OCI-M2 (cell line): ENCODE measurements around the gene HTD2.
"Not testable (repeated sequence)": the region's sequence is repeated elsewhere in the genome, so short reads cannot be mapped to it uniquely, and the experiment has no call there.

Experiments used
- DNase-seq: peaks from one replicate; lab custom pipeline; 2025; ENCODE audit not compliant: unreplicated experiment; lab: John Stamatoyannopoulos, UW

HTD2 gene

GRCh38 chr3:58305882-58306711, at the start of gene HTD2, which contains the start of gene RPP14:
HTD2 (plus strand) TSS chr3:58306520; CDS start chr3:58317614, 11,094 bp downstream.
RPP14 (plus strand) TSS chr3:58306245; CDS start chr3:58310330, 4,085 bp downstream.
- DNase-seq, result peak; percentile 45

GRCh38 chr3:58258392-58259055, 47.8 kb upstream of the HTD2 start:
- DNase-seq, result no peak

DNA sequence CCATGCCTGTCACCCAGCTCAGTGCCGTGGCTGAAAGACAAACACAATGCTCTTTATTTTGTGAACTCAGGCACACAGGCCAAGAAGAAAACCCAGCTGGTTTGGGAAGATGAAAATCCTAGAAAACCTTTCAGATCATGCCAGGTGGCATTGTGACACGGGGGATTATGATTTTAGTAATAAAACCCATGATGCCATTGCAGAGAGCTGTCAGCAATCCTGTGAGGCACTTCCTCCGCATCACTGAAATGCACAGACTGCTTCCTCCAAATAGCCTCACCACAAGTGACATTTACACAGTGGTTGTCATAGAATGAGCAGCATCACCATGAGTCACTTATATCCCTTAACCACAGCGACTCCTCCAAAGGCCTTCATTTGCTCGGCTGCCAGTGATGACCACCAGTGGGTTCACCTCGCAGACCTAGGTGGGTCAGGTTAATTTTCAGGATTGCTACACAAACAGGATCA, 46.0 kb upstream of the HTD2 start:
- DNase-seq, result no peak

GRCh38 chr3:58260733-58261132, 45.6 kb upstream of the HTD2 start:
- DNase-seq, result no peak

- no peak for DNase-seq
These were observed 44.2 kb upstream of the HTD2 start for GRCh38 chr3:58261954-58262666.

GRCh38 chr3:58266577-58266976, 39.7 kb upstream of the HTD2 start:
- DNase-seq, result no peak

DNA sequence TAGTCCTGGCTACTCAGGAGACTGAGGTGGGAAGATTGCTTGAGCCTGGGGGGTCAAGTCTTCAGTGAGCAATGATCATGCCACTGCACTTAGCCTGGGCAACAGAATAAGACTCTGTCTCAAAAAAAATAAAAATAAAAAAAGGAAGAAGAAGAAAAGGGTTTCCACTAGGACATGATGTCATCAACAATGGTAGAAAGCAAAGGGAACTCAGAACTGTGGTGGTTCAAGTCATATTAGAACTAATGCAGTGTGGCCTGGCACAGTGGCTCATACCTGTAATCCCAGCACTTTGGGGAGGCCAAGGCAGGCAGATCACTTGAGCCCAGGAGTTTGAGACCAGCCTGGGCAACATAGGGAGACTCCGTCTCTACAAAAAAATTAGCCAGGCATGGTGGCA, 38.8 kb upstream of the HTD2 start:
- DNase-seq, result not testable (repeated sequence)

GRCh38 chr3:58269356-58269755, 37.0 kb upstream of the HTD2 start:
- DNase-seq, result no peak

DNA sequence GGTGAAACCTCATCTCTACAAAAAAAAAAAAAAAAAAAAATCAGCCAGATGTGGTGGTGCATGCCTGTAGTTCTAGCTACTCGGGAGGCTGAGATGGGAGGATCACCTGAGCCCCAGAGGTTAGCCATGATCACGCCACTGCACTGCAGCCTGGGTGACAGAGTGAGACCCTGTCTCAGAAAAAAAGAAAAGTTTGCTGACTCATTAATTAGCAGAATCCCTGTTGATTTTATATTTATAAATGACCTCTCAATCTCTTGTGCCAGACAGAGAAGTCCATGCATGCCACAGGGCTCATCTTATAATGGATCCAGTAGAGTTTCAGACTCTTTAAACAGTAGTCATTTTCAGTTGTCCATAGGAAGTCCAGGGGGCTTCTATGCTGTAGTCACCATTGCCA, 35.8 kb upstream of the HTD2 start:
- no peak for DNase-seq

GRCh38 chr3:58271901-58272501, 34.3 kb upstream of the HTD2 start:
- no peak for DNase-seq

DNA sequence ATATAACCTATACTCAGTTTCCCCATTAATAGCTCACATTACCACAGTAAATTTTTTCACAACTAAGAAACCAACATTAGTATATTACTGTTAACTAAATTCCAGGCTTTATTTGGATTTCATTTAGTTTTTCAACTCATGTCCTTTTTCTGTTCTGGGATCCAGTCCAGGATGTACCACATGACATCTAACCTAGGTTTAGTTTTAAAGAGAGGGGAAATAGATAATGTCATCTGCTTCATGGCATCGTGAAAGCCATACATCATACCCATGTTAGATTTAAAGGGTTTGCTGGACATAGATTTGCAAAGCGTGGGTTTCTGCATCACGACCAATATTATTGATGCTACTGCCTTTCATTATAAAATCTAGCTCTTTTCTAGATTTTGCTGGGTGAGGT, 33.4 kb upstream of the HTD2 start:
- DNase-seq, result no peak

DNA sequence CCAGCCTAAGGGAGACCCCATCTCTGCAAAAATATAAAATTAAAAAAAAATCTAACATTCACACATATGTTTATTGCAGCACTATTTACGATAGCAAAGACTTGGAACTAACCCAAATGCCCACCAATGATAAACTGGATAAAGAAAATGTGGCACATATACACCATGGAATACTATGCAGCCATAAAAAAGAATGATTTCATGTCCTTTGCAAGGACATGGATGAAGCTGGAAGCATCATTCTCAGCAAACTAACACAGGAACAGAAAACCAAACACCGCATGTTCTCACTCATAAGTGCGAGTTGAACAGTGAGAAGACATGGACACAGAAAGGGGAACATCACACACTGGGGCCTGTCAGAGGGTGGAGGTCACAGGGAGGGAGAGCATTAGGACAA, 33.0 kb upstream of the HTD2 start:
- DNase-seq, result not testable (repeated sequence)

GRCh38 chr3:58274027-58274614, 32.2 kb upstream of the HTD2 start:
- no peak for DNase-seq

- DNase-seq, result no peak
These were observed 25.3 kb upstream of the HTD2 start for GRCh38 chr3:58281069-58281468.

DNA sequence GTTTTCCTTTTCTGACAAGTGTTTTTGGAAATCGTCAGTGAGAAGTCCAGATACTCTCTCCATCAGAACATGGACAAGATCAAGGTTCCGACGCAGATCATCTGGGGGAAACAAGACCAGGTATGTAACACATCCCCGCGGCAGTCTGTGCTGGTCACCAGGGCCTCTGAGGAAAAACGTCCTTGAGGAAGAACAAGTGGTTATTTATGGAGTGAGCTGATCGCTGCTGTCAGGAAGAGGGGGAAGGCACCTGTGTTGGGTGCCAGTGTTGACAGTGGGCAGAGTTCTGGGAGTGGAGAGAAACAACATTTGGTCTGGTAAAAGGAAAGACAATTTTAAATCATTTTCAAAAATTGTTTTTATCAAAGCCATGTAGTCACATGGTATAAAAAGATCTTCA, 21.0 kb upstream of the HTD2 start:
- DNase-seq, result no peak

- DNase-seq, result no peak
These were observed 19.0 kb upstream of the HTD2 start for GRCh38 chr3:58287354-58287753.

DNA sequence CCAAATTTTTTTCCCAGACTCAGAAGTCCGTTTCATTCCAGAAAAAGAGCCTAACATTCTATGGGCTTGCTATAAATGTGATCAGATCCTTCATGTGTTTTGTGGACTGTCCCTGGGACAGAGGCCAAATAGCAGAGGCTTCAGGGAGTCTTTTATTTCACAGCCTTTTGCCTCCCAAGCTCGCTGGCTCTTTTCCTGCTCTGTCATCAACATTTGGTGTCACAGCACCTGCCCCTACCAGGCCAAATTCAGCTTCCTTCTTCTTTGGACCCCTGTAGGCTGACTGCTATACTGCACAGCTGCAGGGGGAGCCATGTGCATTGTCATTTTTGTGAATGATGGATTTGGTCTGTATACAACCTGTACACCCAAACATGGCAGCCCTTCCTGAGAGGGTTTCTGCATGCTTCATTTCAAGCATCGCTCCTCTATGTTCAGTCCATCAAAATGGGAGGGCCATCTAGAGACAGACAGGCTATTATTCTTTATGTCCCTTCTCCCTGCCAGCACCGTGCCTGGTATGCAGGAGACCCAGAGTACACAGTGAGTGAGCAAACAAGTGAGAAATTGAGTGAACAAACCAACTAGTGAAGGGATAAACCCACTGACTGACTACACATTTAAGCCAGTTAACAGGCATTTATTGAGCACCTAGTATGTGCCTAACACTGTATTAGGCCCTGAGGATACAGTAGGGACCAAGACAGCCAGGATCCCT, 18.1 kb upstream of the HTD2 start:
- no peak for DNase-seq

GRCh38 chr3:58288964-58289613, 17.2 kb upstream of the HTD2 start:
- not testable (repeated sequence) for DNase-seq

DNA sequence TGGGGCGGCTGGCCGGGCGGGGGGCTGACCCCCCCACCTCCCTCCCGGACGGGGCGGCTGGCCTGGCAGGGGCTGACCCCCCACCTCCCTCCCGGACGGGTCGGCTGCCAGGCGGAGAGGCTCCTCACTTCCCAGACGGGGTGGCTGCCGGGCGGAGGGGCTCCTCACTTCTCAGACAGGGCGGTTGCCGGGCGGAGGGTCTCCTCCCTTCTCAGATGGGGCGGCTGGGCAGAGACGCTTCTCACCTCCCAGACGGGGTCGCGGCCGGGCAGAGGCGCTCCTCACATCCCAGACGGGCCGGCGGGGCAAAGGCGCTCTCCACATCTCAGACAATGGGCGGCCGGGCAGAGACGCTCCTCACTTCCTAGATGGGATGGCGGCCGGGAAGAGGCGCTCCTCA, 15.9 kb upstream of the HTD2 start:
- not testable (repeated sequence) for DNase-seq
